K562 (cell line): ENCODE data around the gene CLIP2. TPM values are rescaled to one million over a fixed set of nuclear protein-coding genes. Genes with fewer than 3 reads are reported as not detected.

Experiments used
- ARHGAP35 ChIP-seq: fragments of 450-650 bp; IDR thresholded peaks from 2 replicates; pipeline ENCODE4 v1.6.1; 2018; ENCODE audit not compliant: partially characterized antibody
- ATF7 ChIP-seq: fragments of 450-650 bp; IDR thresholded peaks from 2 replicates; pipeline ENCODE4 v1.7.1; 2014; ENCODE audit warnings: mild to moderate bottlenecking, moderate library complexity
- BRF1 ChIP-seq: IDR thresholded peaks from 3 replicates; pipeline ENCODE4 v1.6.1; 2011; ENCODE audit warnings: borderline replicate concordance, mild to moderate bottlenecking; ENCODE audit not compliant: insufficient read length; ENCODE audit errors: extremely low read depth
- CXXC5 ChIP-seq: fragments of 250-450 bp; sonication (Bioruptor Pico); IDR thresholded peaks from 2 replicates; pipeline ENCODE4 v1.8.0; 2022; ENCODE audit warnings: inconsistent platforms, mild to moderate bottlenecking, moderate library complexity
- EP400 ChIP-seq: fragments of 450-650 bp; IDR thresholded peaks from 2 replicates; pipeline ENCODE4 v1.6.1; 2017; ENCODE audit warnings: antibody characterized with exemption, mild to moderate bottlenecking, moderate library complexity
- FOXK1 ChIP-seq: sonication (generic); formaldehyde crosslinking; IDR thresholded peaks from 2 replicates; pipeline ENCODE4 v1.8.0; 2022; ENCODE audit warnings: missing genetic modification reagents, mild to moderate bottlenecking, borderline replicate concordance
- HEY1 ChIP-seq: fragments of 250-450 bp; sonication (Bioruptor Pico); IDR thresholded peaks from 2 replicates; pipeline ENCODE4 v1.5.0; 2020; ENCODE audit warnings: mild to moderate bottlenecking, moderate library complexity, borderline replicate concordance
- IRF9 ChIP-seq: fragments of 450-650 bp; IDR thresholded peaks from 2 replicates; pipeline ENCODE4 v1.6.1; 2016; ENCODE audit warnings: missing biosample characterization, missing genetic modification characterization
- KLF13 ChIP-seq: fragments of 450-650 bp; IDR thresholded peaks from 2 replicates; pipeline ENCODE4 v1.6.1; 2016; ENCODE audit warnings: missing genetic modification characterization, low read depth, mild to moderate bottlenecking, missing compliant biosample characterization, moderate library complexity, borderline replicate concordance
- NBN ChIP-seq: fragments of 450-650 bp; IDR thresholded peaks from 2 replicates; pipeline ENCODE4 v1.6.1; 2016; ENCODE audit warnings: low read depth, mild to moderate bottlenecking
- NCOA4 ChIP-seq: fragments of 450-650 bp; IDR thresholded peaks from 2 replicates; pipeline ENCODE4 v1.6.1; 2018; ENCODE audit warnings: mild to moderate bottlenecking; ENCODE audit not compliant: partially characterized antibody
- NFYB ChIP-seq: IDR thresholded peaks from 2 replicates; pipeline ENCODE4 v1.6.1; 2011; ENCODE audit warnings: mild to moderate bottlenecking, moderate library complexity; ENCODE audit not compliant: insufficient read length; ENCODE audit errors: extremely low read depth
- NR0B1 ChIP-seq: fragments of 450-650 bp; IDR thresholded peaks from one replicate; pipeline ENCODE4 v1.6.1; 2018; ENCODE audit warnings: mild to moderate bottlenecking, moderate library complexity; ENCODE audit not compliant: partially characterized antibody
- TAF1 ChIP-seq: IDR thresholded peaks from 2 replicates; pipeline ENCODE4 v1.6.1; 2011; ENCODE audit warnings: mild to moderate bottlenecking, low read length, moderate library complexity; ENCODE audit not compliant: insufficient read depth, control insufficient read depth, severe bottlenecking; ENCODE audit errors: extremely low read depth
- TBP ChIP-seq: optimal IDR thresholded peaks from 2 replicates; pipeline ENCODE3; 2011; ENCODE audit warnings: low read depth, low read length, improper control_type of control experiment
- ZNF584 ChIP-seq: fragments of 200-800 bp; sonication (Bioruptor generic); IDR thresholded peaks from 2 replicates; pipeline ENCODE4 v1.6.1; 2016; ENCODE audit warnings: low read depth, mild to moderate bottlenecking, missing genetic modification characterization, missing compliant biosample characterization
- polyA plus RNA-seq, 8 experiments: library from polyadenylated mRNA; depleted of rRNA in 4 of 8; stranded (reverse) in 5 of 8; unstranded in 3 of 8; fragments of >200 nt; fragmentation: Nextera tagmentation in 2 of 8; fragmentation: Illumina TruSeq in 1 of 8; extraction: Ambion mirVana in 2 of 8; extraction: Trizol in 1 of 8; gene quantifications; 2 replicates each; pipeline versions ENCODE4 v1.2.1 to v1.2.3, GENCODE V29; 2011 to 2014; ENCODE audit warnings: inconsistent platforms in 1 of 8, missing spikeins in 1 of 8
- total RNA-seq, 7 experiments: library from RNA; depleted of rRNA in 6 of 7; stranded (reverse); fragments of >200 nt in 6 of 7; fragmentation: Illumina TruSeq in 2 of 7; extraction: Trizol in 2 of 7; gene quantifications; 2 replicates each; pipeline versions ENCODE4 v1.2.1 to v1.2.3, GENCODE V29; 2011 to 2021; ENCODE audit warnings: low replicate concordance in 1 of 7
- TF ChIP-seq, protein P1 (sequence below): sonication (generic); formaldehyde crosslinking; IDR thresholded peaks from 2 replicates; pipeline ENCODE4 v1.8.1; 2023; ENCODE audit warnings: mild to moderate bottlenecking, missing genetic modification reagents

Gene CLIP2
- total and polyA plus RNA-seq, 9 of the 15 experiments (the other 6 are each of a cell fraction or from before 2014, with no cell fraction given): 0.07 to 5.4 (median 2.1) TPM

GRCh38 chr7:74452748-74453321 is 163.6 kb downstream of the CLIP2 start (continued):
- TF ChIP-seq TAF1: no peak
- no peak for TF ChIP-seq HEY1 (CRISPR knock-in tag)
- no peak for TF ChIP-seq ATF7
- no peak for TF ChIP-seq KLF13
- no peak for TF ChIP-seq TBP
- 0 out of 2 replicates have a peak, but pooled peaks have one; percentile 25 for TF ChIP-seq FOXK1 (CRISPR knock-in tag)
- 0 out of 2 replicates have a peak, but pooled peaks have one; percentile 7 for TF ChIP-seq EP400
- no peak for TF ChIP-seq NBN
- TF ChIP-seq NCOA4: no peak
- peak; percentile 44 for TF ChIP-seq CXXC5 (CRISPR knock-in tag)
- peak; percentile 88 for TF ChIP-seq ZNF584 (CRISPR knock-in tag)
- no peak for TF ChIP-seq ARHGAP35
- TF ChIP-seq BRF1: no peak
- no peak for TF ChIP-seq IRF9 (tag)
- TF ChIP-seq NR0B1: no peak
- TF ChIP-seq, protein P1, sequence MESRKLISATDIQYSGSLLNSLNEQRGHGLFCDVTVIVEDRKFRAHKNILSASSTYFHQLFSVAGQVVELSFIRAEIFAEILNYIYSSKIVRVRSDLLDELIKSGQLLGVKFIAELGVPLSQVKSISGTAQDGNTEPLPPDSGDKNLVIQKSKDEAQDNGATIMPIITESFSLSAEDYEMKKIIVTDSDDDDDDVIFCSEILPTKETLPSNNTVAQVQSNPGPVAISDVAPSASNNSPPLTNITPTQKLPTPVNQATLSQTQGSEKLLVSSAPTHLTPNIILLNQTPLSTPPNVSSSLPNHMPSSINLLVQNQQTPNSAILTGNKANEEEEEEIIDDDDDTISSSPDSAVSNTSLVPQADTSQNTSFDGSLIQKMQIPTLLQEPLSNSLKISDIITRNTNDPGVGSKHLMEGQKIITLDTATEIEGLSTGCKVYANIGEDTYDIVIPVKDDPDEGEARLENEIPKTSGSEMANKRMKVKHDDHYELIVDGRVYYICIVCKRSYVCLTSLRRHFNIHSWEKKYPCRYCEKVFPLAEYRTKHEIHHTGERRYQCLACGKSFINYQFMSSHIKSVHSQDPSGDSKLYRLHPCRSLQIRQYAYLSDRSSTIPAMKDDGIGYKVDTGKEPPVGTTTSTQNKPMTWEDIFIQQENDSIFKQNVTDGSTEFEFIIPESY: no peak
- TF ChIP-seq NFYB: no peak
